B cell (primary cell): ENCODE measurements around the gene CATSPERE. TPM values are rescaled to one million over a fixed set of nuclear protein-coding genes. Genes with fewer than 3 reads are reported as not detected.

Experiments used
- ATAC-seq: fragments of 200-7000 bp; cut with Tn5 transposase; one replicate; pipeline ENCODE4 v1.10.0; 2021; ENCODE audit warnings: low read depth, mild to moderate bottlenecking, moderate number of reproducible peaks, moderate library complexity
- CTCF ChIA-PET: fragments of 350-600 bp; sonication (Branson Sonifier 250); formaldehyde crosslinking; loops from one replicate; lab custom pipeline; 2021; ENCODE audit warnings: antibody characterized with exemption, inconsistent platforms; lab: Charles Lee
- POLR2A ChIA-PET: fragments of 350-600 bp; sonication (Branson Sonifier 250); formaldehyde crosslinking; loops from one replicate; lab custom pipeline; 2021; ENCODE audit warnings: antibody characterized with exemption; lab: Charles Lee
- DNase-seq: peaks from one replicate; pipeline ENCODE4 v3.0.0; 2013
- H2AFZ ChIP-seq: 2 replicates; pipeline ENCODE4 v1.6.1; 2012; ENCODE audit warnings: mild to moderate bottlenecking, low read depth, low read length; ENCODE audit not compliant: insufficient read depth, poor library complexity, severe bottlenecking
- H3K27ac ChIP-seq, 2 donors: 1 replicate in 1 of 2; 2 replicates in 1 of 2; pipeline ENCODE4 v1.5.1; 2012 to 2013; ENCODE audit warnings: low read length in 2 of 2, mild to moderate bottlenecking in 2 of 2, moderate library complexity in 1 of 2
- H3K27me3 ChIP-seq, 4 experiments: fragments of 200-600 bp in 1 of 4; sonication (generic) in 1 of 4; replicated peaks in 1 of 4; 1 replicate in 2 of 4; 2 replicates in 2 of 4; pipeline versions ENCODE4 v1.6.1 to v1.7.0; 2013 to 2016; ENCODE audit warnings: low read length in 3 of 4, mild to moderate bottlenecking in 2 of 4, mixed read lengths in 1 of 4, moderate library complexity in 1 of 4; ENCODE audit not compliant: insufficient read depth in 4 of 4, control insufficient read depth in 3 of 4; ENCODE audit errors: control extremely low read depth in 1 of 4
- H3K36me3 ChIP-seq, 2 experiments: replicated peaks in 1 of 2; 1 replicate in 1 of 2; 2 replicates in 1 of 2; pipeline versions ENCODE4 v1.6.1 to v1.7.1; 2013; ENCODE audit warnings: low read length in 1 of 2; ENCODE audit not compliant: insufficient read depth in 2 of 2, control insufficient read depth in 1 of 2; ENCODE audit errors: control extremely low read depth in 1 of 2, extremely low read depth in 1 of 2
- H3K4me1 ChIP-seq, 2 donors: fragments of 200-600 bp in 1 of 2; sonication (generic) in 1 of 2; 1 replicate in 1 of 2; 2 replicates in 1 of 2; pipeline versions ENCODE4 v1.5.1 to v1.6.1; 2013 to 2017; ENCODE audit warnings: low read length in 2 of 2; ENCODE audit not compliant: control insufficient read depth in 2 of 2, insufficient read depth in 2 of 2
- H3K4me2 ChIP-seq: replicated peaks from 2 replicates; pipeline ENCODE3; 2012; ENCODE audit warnings: mild to moderate bottlenecking, low read depth, low read length; ENCODE audit not compliant: poor library complexity, severe bottlenecking
- H3K4me3 ChIP-seq, 5 experiments: fragments of 200-600 bp in 1 of 5; sonication (generic) in 1 of 5; 1 replicate in 3 of 5; 2 replicates in 2 of 5; pipeline versions ENCODE4 v1.5.1 to v1.7.0; 2011 to 2016; ENCODE audit warnings: low read length in 4 of 5, mild to moderate bottlenecking in 4 of 5, low read depth in 2 of 5, control low read depth in 1 of 5, moderate library complexity in 1 of 5; ENCODE audit not compliant: insufficient read depth in 1 of 5; ENCODE audit errors: control extremely low read depth in 1 of 5, extremely low read depth in 1 of 5
- H3K79me2 ChIP-seq: fragments of 200-600 bp; sonication (generic); one replicate; pipeline ENCODE4 v1.6.0; 2016; ENCODE audit warnings: low read length; ENCODE audit not compliant: control insufficient read depth, insufficient read depth
- H3K9ac ChIP-seq: fragments of 200-600 bp; sonication (generic); 2 replicates; pipeline ENCODE4 v1.6.1; 2017; ENCODE audit warnings: mild to moderate bottlenecking, low read length, moderate library complexity
- H3K9me3 ChIP-seq, 3 donors: one replicate each; pipeline versions ENCODE4 v1.6.1 to v1.7.1; 2013; ENCODE audit warnings: low read length in 2 of 3; ENCODE audit not compliant: control insufficient read depth in 2 of 3, insufficient read depth in 1 of 3; ENCODE audit errors: control extremely low read depth in 1 of 3
- H4K20me1 ChIP-seq: 2 replicates; pipeline ENCODE4 v1.6.0; 2012; ENCODE audit warnings: mild to moderate bottlenecking, low read length; ENCODE audit not compliant: insufficient read depth, control insufficient read depth, poor library complexity, severe bottlenecking
- H3K27ac Mint-ChIP-seq: one replicate; pipeline ENCODE4 v1.8.0; 2021; ENCODE audit warnings: mixed read lengths
- H3K27me3 Mint-ChIP-seq: one replicate; pipeline ENCODE4 v1.8.0; 2021; ENCODE audit warnings: mixed read lengths
- H3K4me1 Mint-ChIP-seq: one replicate; pipeline ENCODE4 v1.8.0; 2021; ENCODE audit warnings: mixed read lengths
- H3K4me3 Mint-ChIP-seq: one replicate; pipeline ENCODE4 v1.8.0; 2021; ENCODE audit warnings: mixed read lengths
- H3K9me3 Mint-ChIP-seq: one replicate; pipeline ENCODE4 v1.8.0; 2022; ENCODE audit warnings: mixed read lengths; ENCODE audit not compliant: insufficient read depth
- EZH2 ChIP-seq: IDR thresholded peaks from 2 replicates; pipeline ENCODE4 v1.6.1; 2012; ENCODE audit warnings: borderline replicate concordance, low read depth, mild to moderate bottlenecking, moderate library complexity, low read length; ENCODE audit not compliant: insufficient read depth, poor library complexity, severe bottlenecking
- WGBS: methylation state at CpG from one replicate; pipeline ENCODE4 v1.1.5; 2013; ENCODE audit warnings: missing lambda C conversion rate; ENCODE audit not compliant: insufficient coverage; 5-methylcytosine and 5-hydroxymethylcytosine counted together
- intact Hi-C: fragments of 100-400 bp; cut with micrococcal nuclease; formaldehyde crosslinking; loops from one replicate; pipeline ENCODE4 v1.10.0; 2022
- polyA plus RNA-seq: library from polyadenylated mRNA; depleted of rRNA; stranded (reverse); fragments of >200 nt; gene quantifications from 2 replicates; pipeline ENCODE4 v1.2.3, GENCODE V29; 2012
- total RNA-seq, 2 donors: library from RNA; stranded (reverse); fragments of 120-200 nt in 1 of 2; gene quantifications; 1 replicate in 1 of 2; 2 replicates in 1 of 2; pipeline versions ENCODE4 v1.2.3 to v1.2.4, GENCODE V29; 2013 to 2022
- TF ChIP-seq, protein P1 (sequence below): fragments of 200-600 bp; IDR thresholded peaks from one replicate; pipeline ENCODE4 v1.8.0; 2022; ENCODE audit warnings: antibody characterized with exemption, mild to moderate bottlenecking

Gene CATSPERE
- total and polyA plus RNA-seq, 2 donors (not counting 1 experiment from before 2014, with no cell fraction given): 0.82 to 3.1 TPM

DNA sequence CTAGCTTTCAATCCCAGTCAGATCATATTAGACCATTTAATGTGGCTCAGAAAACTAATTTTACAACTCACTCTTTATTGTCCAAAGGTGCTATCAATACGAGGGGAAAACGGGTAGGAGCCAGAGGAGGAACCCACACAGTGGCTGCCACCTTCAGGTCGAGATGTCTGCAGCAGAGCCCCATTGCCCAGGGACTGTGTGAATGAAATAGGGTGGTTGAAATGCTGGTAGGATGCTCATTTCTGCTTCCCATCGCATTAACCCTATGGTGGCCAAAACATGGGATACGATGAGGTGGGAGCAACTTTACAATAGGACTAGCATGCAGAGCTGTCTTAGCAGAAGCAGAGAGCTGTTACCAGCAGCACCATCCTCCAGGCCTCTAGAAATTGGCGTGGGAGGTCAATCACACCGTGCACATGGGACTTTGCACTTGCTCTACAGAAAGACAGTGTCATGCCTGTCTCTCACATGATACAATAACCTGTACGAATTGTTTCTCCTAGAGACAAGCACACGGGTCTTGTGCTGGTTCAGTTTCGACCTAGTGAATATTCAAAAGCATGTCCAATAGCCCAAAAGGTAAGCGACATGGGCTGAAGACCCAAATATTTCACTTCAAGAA is 122.4 kb downstream of the CATSPERE start:
- H3K27me3 ChIP-seq: no peaks in the 10 kb centered on the region
- no peak overlapping the region for H3K4me3 ChIP-seq
- H3K4me3 Mint-ChIP-seq: no peak overlapping the region
- no peaks in the 10 kb centered on the region for H3K4me1 ChIP-seq
- CTCF ChIA-PET: no interaction called here
- intact Hi-C loops: no loop called here
- POLR2A ChIA-PET: no interaction called here
- H3K9ac ChIP-seq: no peak overlapping the region
- no peak overlapping the region for H2AFZ ChIP-seq
- H4K20me1 ChIP-seq: no peaks in the 10 kb centered on the region
- H3K9me3 Mint-ChIP-seq: no peaks in the 10 kb centered on the region
- no peak overlapping the region for H3K27ac Mint-ChIP-seq
- no peaks in the 10 kb centered on the region for H3K9me3 ChIP-seq
- WGBS: 87% methylated on average over 11 of the region's 11 CpGs
- H3K27ac ChIP-seq: no peak overlapping the region
- no peak overlapping the region for H3K4me2 ChIP-seq
- no peaks in the 10 kb centered on the region for H3K27me3 Mint-ChIP-seq
- DNase-seq: no peak
- no peak for ATAC-seq
- no peaks in the 10 kb centered on the region for H3K79me2 ChIP-seq
- no peaks in the 10 kb centered on the region for H3K36me3 ChIP-seq
- H3K4me1 Mint-ChIP-seq: peaks cover 2% of the 10 kb centered on the region
- TF ChIP-seq, protein P1, sequence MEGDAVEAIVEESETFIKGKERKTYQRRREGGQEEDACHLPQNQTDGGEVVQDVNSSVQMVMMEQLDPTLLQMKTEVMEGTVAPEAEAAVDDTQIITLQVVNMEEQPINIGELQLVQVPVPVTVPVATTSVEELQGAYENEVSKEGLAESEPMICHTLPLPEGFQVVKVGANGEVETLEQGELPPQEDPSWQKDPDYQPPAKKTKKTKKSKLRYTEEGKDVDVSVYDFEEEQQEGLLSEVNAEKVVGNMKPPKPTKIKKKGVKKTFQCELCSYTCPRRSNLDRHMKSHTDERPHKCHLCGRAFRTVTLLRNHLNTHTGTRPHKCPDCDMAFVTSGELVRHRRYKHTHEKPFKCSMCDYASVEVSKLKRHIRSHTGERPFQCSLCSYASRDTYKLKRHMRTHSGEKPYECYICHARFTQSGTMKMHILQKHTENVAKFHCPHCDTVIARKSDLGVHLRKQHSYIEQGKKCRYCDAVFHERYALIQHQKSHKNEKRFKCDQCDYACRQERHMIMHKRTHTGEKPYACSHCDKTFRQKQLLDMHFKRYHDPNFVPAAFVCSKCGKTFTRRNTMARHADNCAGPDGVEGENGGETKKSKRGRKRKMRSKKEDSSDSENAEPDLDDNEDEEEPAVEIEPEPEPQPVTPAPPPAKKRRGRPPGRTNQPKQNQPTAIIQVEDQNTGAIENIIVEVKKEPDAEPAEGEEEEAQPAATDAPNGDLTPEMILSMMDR: no peak
- no peak for TF ChIP-seq EZH2

- H3K36me3 ChIP-seq: no peaks in the 10 kb centered on the region
- 100% methylated on average over 2 of the region's 4 CpGs for WGBS
- no peak overlapping the region for H3K4me3 Mint-ChIP-seq
These were observed 124.8 kb downstream of the CATSPERE start for GRCh38 chr1:244585867-244586266.

More at GRCh38 chr1:244585867-244586266, 124.8 kb downstream of the CATSPERE start:
- Mint-ChIP-seq H3K27ac (no peak overlapping the region), H3K27me3 (no peaks in the 10 kb centered on the region), H3K9me3 (peaks cover 4% of the 10 kb centered on the region), H3K4me1 (peaks cover 2% of the 10 kb centered on the region)
- Histone ChIP-seq H3K4me3 (no peak overlapping the region), H3K27ac (no peak overlapping the region), H4K20me1 (no peaks in the 10 kb centered on the region), H3K27me3 (no peaks in the 10 kb centered on the region), H3K79me2 (no peaks in the 10 kb centered on the region), H3K4me1 (no peaks in the 10 kb centered on the region), H2AFZ (no peak overlapping the region), H3K9ac (no peak overlapping the region), H3K4me2 (no peak overlapping the region), H3K9me3 (peaks cover 0 to 3% (median 0%) of the 10 kb centered on the region in 3 donors)
- intact Hi-C loops: no loop called here
- ATAC-seq (no peak), DNase-seq (no peak)
- POLR2A ChIA-PET: no interaction called here
- CTCF ChIA-PET: no interaction called here
- TF ChIP-seq, protein P1: no peak
- TF ChIP-seq EZH2: no peak
